Aorta (tissue), 5 donors: Measurements from ENCODE around the gene BLVRB. TPM values are rescaled to one million over a fixed set of nuclear protein-coding genes. Genes with fewer than 3 reads are reported as not detected.
"Not testable (repeated sequence)": the region's sequence is repeated elsewhere in the genome, so short reads cannot be mapped to it uniquely, and the experiment has no call there.

Source experiments
- ATAC-seq: fragments of 200-7000 bp; cut with Tn5 transposase; one replicate; pipeline ENCODE4 v1.9.1; 2022; ENCODE audit warnings: moderate library complexity; ENCODE audit not compliant: low FRiP score
- DNase-seq, 2 donors: peaks; one replicate each; pipeline ENCODE4 v3.0.0-alpha.2; 2020
- H3K27ac ChIP-seq, 2 donors: one replicate each; pipeline ENCODE4 v1.5.1; 2013; ENCODE audit warnings: low read length in 2 of 2, mild to moderate bottlenecking in 2 of 2, moderate library complexity in 2 of 2, control low read depth in 1 of 2, inconsistent platforms in 1 of 2, low read depth in 1 of 2
- H3K27me3 ChIP-seq, 2 donors: one replicate each; pipeline ENCODE4 v1.6.1; 2013; ENCODE audit warnings: control low read depth in 1 of 2, low read length in 1 of 2, mild to moderate bottlenecking in 1 of 2, moderate library complexity in 1 of 2; ENCODE audit not compliant: insufficient read depth in 2 of 2, control insufficient read depth in 1 of 2
- H3K36me3 ChIP-seq, 2 donors: one replicate each; pipeline ENCODE4 v1.6.1; 2013; ENCODE audit warnings: control low read depth in 1 of 2, low read length in 1 of 2, mild to moderate bottlenecking in 1 of 2; ENCODE audit not compliant: insufficient read depth in 2 of 2, control insufficient read depth in 1 of 2
- H3K4me1 ChIP-seq, 2 donors: one replicate each; pipeline ENCODE4 v1.6.1; 2013; ENCODE audit warnings: low read length in 2 of 2, control low read depth in 1 of 2, mild to moderate bottlenecking in 1 of 2, moderate library complexity in 1 of 2; ENCODE audit not compliant: insufficient read depth in 2 of 2, control insufficient read depth in 1 of 2
- H3K4me3 ChIP-seq, 2 donors: one replicate each; pipeline ENCODE4 v1.5.1; 2013; ENCODE audit warnings: low read length in 2 of 2, control low read depth in 1 of 2, mild to moderate bottlenecking in 1 of 2
- H3K9me3 ChIP-seq: one replicate; pipeline ENCODE4 v1.6.1; 2013; ENCODE audit warnings: mild to moderate bottlenecking, low read length; ENCODE audit not compliant: control insufficient read depth
- WGBS, 2 donors: extraction: QIAGEN DNeasy Blood & Tissue Kit; methylation state at CpG; one replicate each; pipeline ENCODE4 v1.1.7; 2013; 5-methylcytosine and 5-hydroxymethylcytosine counted together
- intact Hi-C, 2 donors: fragments of 100-400 bp; cut with DNase I; formaldehyde crosslinking; loops; one replicate each; pipeline versions ENCODE4 v1.14.2 to v1.15.0; 2022
- polyA plus RNA-seq, 2 donors: library from polyadenylated mRNA; stranded (reverse); fragments of 200-250 nt; gene quantifications; one replicate each; pipeline ENCODE4 v1.2.3, GENCODE V29; 2013
- total RNA-seq, 2 donors: library from RNA; stranded (reverse); fragmentation: NEBNext Ultra II Directional; extraction: Animal tissue kit (Norgen Biotek cat#: 25700); gene quantifications; one replicate each; pipeline ENCODE4 v1.2.1, GENCODE V29; 2021
- donor health status: healthy with polysubstance abuse.
- donor health status: Bipolar disorder and iron deficiency.
- donor health status: DM: no; HTN: no; CAD: no.
- donor health status: DM: no; HTN: no; CAD: no.
- donor health status: DM: yes; HTN: yes; CAD: no.

BLVRB gene
- total and polyA plus RNA-seq, 4 donors: 72.3 to 134 (median 87.0) TPM

- H3K27me3 ChIP-seq: no peaks in the 10 kb centered on the region
- intact Hi-C loops: no loop called here
- H3K4me3 ChIP-seq: no peak overlapping the region
- WGBS, 2 donors: 69 to 82% methylated on average over 2 of the region's 2 CpGs
- no peak overlapping the region for H3K27ac ChIP-seq
- no peaks in the 10 kb centered on the region for H3K36me3 ChIP-seq
- no peak for ATAC-seq
- DNase-seq: no peak
- no peaks in the 10 kb centered on the region for H3K4me1 ChIP-seq
- H3K9me3 ChIP-seq: no peaks in the 10 kb centered on the region
Observed at GRCh38 chr19:40507892-40508291, 42.3 kb upstream of the BLVRB start.

GRCh38 chr19:40506099-40506498 is 40.6 kb upstream of the BLVRB start:
- Histone ChIP-seq H3K9me3 (no peaks in the 10 kb centered on the region), H3K4me1 (no peaks in the 10 kb centered on the region), H3K27me3 (no peaks in the 10 kb centered on the region), H3K36me3 (no peaks in the 10 kb centered on the region), H3K27ac (no peak overlapping the region), H3K4me3 (no peak overlapping the region)
- DNase-seq: no peak
- 83% methylated on average over 9 of the region's 9 CpGs for WGBS, 2 donors
- no peak for ATAC-seq
- intact Hi-C loops: no loop called here

DNA sequence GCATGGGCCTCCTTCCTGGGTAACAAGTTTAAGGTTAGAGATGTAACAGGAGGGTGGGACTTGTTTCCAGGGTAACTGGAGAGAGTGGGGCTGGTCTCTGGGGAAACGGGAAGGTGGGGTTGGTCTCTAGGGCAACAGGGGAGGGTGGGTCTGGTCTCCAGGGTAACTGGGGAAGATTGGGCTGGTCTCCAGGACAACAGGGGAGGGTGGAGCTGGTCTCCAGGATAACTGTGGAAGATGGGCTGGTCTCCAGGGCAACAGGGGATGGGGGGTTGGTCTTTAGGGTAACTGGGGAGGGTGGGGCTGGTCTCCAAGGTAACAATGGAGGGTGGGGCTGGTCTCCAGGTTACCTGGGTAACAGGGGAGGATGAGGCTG is 37.8 kb upstream of the BLVRB start:
- DNase-seq (no peak), ATAC-seq (no peak)
- Histone ChIP-seq H3K27ac (no peak overlapping the region), H3K4me1 (no peaks in the 10 kb centered on the region), H3K9me3 (no peaks in the 10 kb centered on the region), H3K4me3 (no peak overlapping the region), H3K36me3 (no peaks in the 10 kb centered on the region), H3K27me3 (no peaks in the 10 kb centered on the region)
- WGBS, 2 donors: 68 to 82% methylated on average over 1 of the region's 1 CpG
- intact Hi-C loops: no loop called here

- Histone ChIP-seq H3K4me3 (no peak overlapping the region), H3K4me1 (no peaks in the 10 kb centered on the region), H3K36me3 (no peaks in the 10 kb centered on the region), H3K9me3 (no peaks in the 10 kb centered on the region), H3K27ac (no peak overlapping the region), H3K27me3 (no peaks in the 10 kb centered on the region)
- whole genome bisulfite sequencing, 2 donors: 87% methylated on average over 6 of the region's 6 CpGs
- intact Hi-C loops: no loop called here
- ATAC-seq (no peak), DNase-seq (no peak)
Observed at GRCh38 chr19:40502647-40503319, 37.2 kb upstream of the BLVRB start.

GRCh38 chr19:40502081-40502480 is 36.5 kb upstream of the BLVRB start:
- Histone ChIP-seq H3K27ac (no peak overlapping the region), H3K27me3 (no peaks in the 10 kb centered on the region), H3K9me3 (no peaks in the 10 kb centered on the region), H3K4me3 (no peak overlapping the region), H3K4me1 (no peaks in the 10 kb centered on the region), H3K36me3 (no peaks in the 10 kb centered on the region)
- DNase-seq (no peak), ATAC-seq (no peak)
- intact Hi-C loops: no loop called here
- WGBS, 2 donors: 87 to 91% methylated on average over 13 of the region's 13 CpGs

- Histone ChIP-seq H3K27ac (no peak overlapping the region), H3K4me1 (no peaks in the 10 kb centered on the region), H3K36me3 (no peaks in the 10 kb centered on the region), H3K27me3 (no peaks in the 10 kb centered on the region), H3K4me3 (no peak overlapping the region), H3K9me3 (no peaks in the 10 kb centered on the region)
- no peak for ATAC-seq
- intact Hi-C loops: no loop called here
- 85 to 94% methylated on average over 4 of the region's 4 CpGs for WGBS, 2 donors
- no peak for DNase-seq
Observed at GRCh38 chr19:40501599-40501998, 36.1 kb upstream of the BLVRB start.

DNA sequence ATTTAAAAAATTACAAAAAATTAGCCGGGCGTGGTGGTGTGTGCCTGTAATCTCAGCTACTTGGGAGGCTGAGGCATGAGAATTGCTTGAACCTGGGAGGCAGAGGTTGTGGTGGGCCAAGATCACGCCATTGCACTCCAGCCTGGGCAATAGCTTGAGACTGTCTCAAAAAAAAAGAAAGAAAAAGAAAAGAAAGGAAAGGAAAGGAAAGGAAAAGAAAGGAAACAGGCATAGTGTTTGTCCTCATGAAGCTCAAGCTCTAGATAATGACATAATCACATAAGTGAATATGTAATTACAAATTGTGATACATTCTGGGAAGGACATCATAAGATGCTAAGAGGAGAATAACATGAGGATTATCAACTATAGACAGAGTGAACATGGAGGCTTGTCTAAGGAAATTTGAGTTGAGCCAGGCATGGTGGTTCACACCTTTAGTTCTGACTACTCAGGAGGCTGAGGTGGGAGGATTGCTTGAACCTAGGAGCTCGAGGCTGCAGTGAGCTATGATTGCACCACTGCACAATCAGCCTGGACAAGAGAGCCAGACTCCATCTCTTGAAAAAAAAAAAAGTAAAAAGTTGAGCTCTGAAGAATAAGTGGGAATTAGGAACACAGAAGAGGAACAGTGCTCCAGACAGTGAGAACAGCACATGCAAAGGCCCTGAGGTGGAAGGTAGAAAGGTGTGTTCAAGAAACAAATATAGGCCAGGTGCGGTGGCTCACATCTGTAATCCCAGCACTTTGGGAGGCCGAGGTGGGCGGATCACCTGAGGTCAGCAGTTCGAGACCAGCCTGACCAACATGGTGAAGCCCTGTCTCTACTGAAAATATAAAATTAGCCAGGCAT is 35.4 kb upstream of the BLVRB start:
- H3K4me3 ChIP-seq, H3K9me3 ChIP-seq, H3K27ac ChIP-seq, H3K4me1 ChIP-seq, DNase-seq, intact Hi-C loops, ATAC-seq, H3K27me3 ChIP-seq, H3K36me3 ChIP-seq: not testable (repeated sequence)
- WGBS, 2 donors: 93 to 94% methylated on average over 8 of the region's 8 CpGs

- ATAC-seq (no peak), DNase-seq (no peak)
- WGBS, 2 donors: 94 to 95% methylated on average over 5 of the region's 5 CpGs
- H3K27ac ChIP-seq: no peak overlapping the region
- H3K9me3 ChIP-seq: no peaks in the 10 kb centered on the region
- intact Hi-C loops: no loop called here
- no peaks in the 10 kb centered on the region for H3K4me1 ChIP-seq
- no peaks in the 10 kb centered on the region for H3K36me3 ChIP-seq
- H3K27me3 ChIP-seq: no peaks in the 10 kb centered on the region
- no peak overlapping the region for H3K4me3 ChIP-seq
Observed at GRCh38 chr19:40499320-40499719, 33.8 kb upstream of the BLVRB start.

DNA sequence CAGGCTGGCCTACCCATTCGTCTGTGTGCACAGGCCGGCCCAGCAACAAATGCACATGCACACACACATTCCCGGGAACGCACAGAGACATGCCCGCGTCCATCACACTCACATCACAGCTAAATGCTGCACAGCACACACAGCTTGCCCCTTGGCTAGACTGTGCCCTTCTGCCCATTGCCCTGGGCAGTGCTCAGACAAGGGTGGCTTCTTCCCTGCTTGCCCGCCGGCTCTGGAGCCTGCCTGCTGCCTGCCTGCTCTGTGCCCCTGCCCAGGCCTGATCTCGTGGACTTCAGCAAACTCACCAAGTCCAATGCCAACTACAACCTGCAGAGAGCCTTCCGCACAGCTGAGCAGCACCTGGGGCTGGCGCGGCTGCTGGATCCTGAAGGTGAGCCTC is 31.7 kb upstream of the BLVRB start:
- no peaks in the 10 kb centered on the region for H3K36me3 ChIP-seq
- intact Hi-C loops: no loop called here
- ATAC-seq: no peak
- H3K4me1 ChIP-seq: no peaks in the 10 kb centered on the region
- no peaks in the 10 kb centered on the region for H3K27me3 ChIP-seq
- WGBS, 2 donors: 89 to 90% methylated on average over 12 of the region's 12 CpGs
- no peaks in the 10 kb centered on the region for H3K9me3 ChIP-seq
- no peak overlapping the region for H3K4me3 ChIP-seq
- no peak for DNase-seq
- no peak overlapping the region for H3K27ac ChIP-seq
